ENCODE results near the gene ZBED3. TPM values are rescaled to one million over a fixed set of nuclear protein-coding genes. Genes with fewer than 3 reads are reported as not detected.

The ZBED3 gene
- total and polyA plus RNA-seq, 2 of the 8 experiments (the other 6 are each of a cell fraction or from before 2014, with no cell fraction given), result 7.9 to 9.4 TPM

- TF ChIP-seq SAP30 (IDR thresholded peaks at IDR 0.05; ENCODE audit: insufficient read depth, insufficient replicate concordance, low read length), result no peak
- TF ChIP-seq SIN3A (conservative IDR thresholded peaks at IDR 0.05 in 1 of 2, IDR thresholded peaks at IDR 0.05 in 1 of 2; ENCODE audit: low read depth in 1 of 2, low read length in 2 of 2), result peak in 1 of 2 experiments; percentile 42; a peak in 1 of 4 replicates
- TF ChIP-seq HDAC6 (IDR thresholded peaks at IDR 0.05; ENCODE audit: low read depth, low read length), result no peak
- TF ChIP-seq EGR1 (IDR thresholded peaks at IDR 0.05; ENCODE audit: borderline replicate concordance, low read depth, low read length), result no peak
- TF ChIP-seq POU5F1 (IDR thresholded peaks at IDR 0.05; ENCODE audit: low read depth, low read length), result no peak
- TF ChIP-seq SP1 (IDR thresholded peaks at IDR 0.05; ENCODE audit: low read depth, low read length), result no peak
- TF ChIP-seq POLR2AphosphoS5 (IDR thresholded peaks at IDR 0.05; ENCODE audit: low read depth, low read length), result peak; percentile 75
- TF ChIP-seq CTCF (IDR thresholded peaks at IDR 0.05; ENCODE audit: control extremely low read depth in 1 of 3, insufficient read depth in 1 of 3, low read depth in 1 of 3, low read length in 3 of 3), result peak in 2 of 3 experiments; percentile 8 to 36; a peak in 2 of 4 replicates
- TF ChIP-seq USF2 (IDR thresholded peaks at IDR 0.05; ENCODE audit: low read length), result peak; percentile 57; the same call in 1 of the 2 replicates
- 0 out of 2 replicates have a peak, but pooled peaks have one; percentile 6 for TF ChIP-seq CHD2 (IDR thresholded peaks at IDR 0.05; ENCODE audit: low read length)
- TF ChIP-seq SUZ12 (IDR thresholded peaks at IDR 0.05; ENCODE audit: low read length), result no peak
- peak; percentile 92 for TF ChIP-seq JUND (IDR thresholded peaks at IDR 0.05; ENCODE audit: low read length)
- peak; percentile 61; the same call in 1 of the 2 replicates for TF ChIP-seq ATF3 (IDR thresholded peaks at IDR 0.05; ENCODE audit: insufficient read depth, low read depth, low read length)
- TF ChIP-seq RFX5 (IDR thresholded peaks at IDR 0.05; ENCODE audit: borderline replicate concordance, low read depth, low read length), result no peak
- TF ChIP-seq GABPA (IDR thresholded peaks at IDR 0.05; ENCODE audit: borderline replicate concordance, insufficient read depth, low read length), result no peak
- peak; percentile 81 for TF ChIP-seq TAF1 (IDR thresholded peaks at IDR 0.05; ENCODE audit: low read depth, low read length)
- peak; percentile 43; the same call in 1 of the 2 replicates for TF ChIP-seq RBBP5 (IDR thresholded peaks at IDR 0.05; ENCODE audit: borderline replicate concordance, low read depth, low read length)
Observed at GRCh38 chr5:77086689-77087483, at the start of gene ZBED3 (continued).
